Measurements from ENCODE around the gene NOLC1.

NOLC1 gene

GRCh38 chr10:102151774-102152544, at the start of gene NOLC1:
Gene NOLC1, plus strand, starts transcription at chr10:102152389. Its CDS starts 22 bp downstream, at chr10:102152411.
- peak; percentile 89 to 96 for DNase-seq

- DNase-seq = no peak
Measured at GRCh38 chr10:102102421-102102820, 49.8 kb upstream of the NOLC1 start.

GRCh38 chr10:102106998-102107397, 45.2 kb upstream of the NOLC1 start:
- DNase-seq = no peak

GRCh38 chr10:102109166-102110116, 42.7 kb upstream of the NOLC1 start:
- DNase-seq = no peak

GRCh38 chr10:102111276-102111675, 40.9 kb upstream of the NOLC1 start:
- DNase-seq = no peak

GRCh38 chr10:102112210-102112817, 39.9 kb upstream of the NOLC1 start:
- DNase-seq = no peak

GRCh38 chr10:102113261-102113955, 38.8 kb upstream of the NOLC1 start:
- DNase-seq = no peak

GRCh38 chr10:102113956-102114857, 38.0 kb upstream of the NOLC1 start:
- DNase-seq = no peak

GRCh38 chr10:102114861-102115618, 37.1 kb upstream of the NOLC1 start:
- DNase-seq = peak; percentile 78 to 91

GRCh38 chr10:102115775-102116174, 36.4 kb upstream of the NOLC1 start:
- DNase-seq = no peak

GRCh38 chr10:102116656-102117055, 35.5 kb upstream of the NOLC1 start:
- no peak for DNase-seq

GRCh38 chr10:102117391-102118159, 34.6 kb upstream of the NOLC1 start:
- DNase-seq = peak; percentile 42 to 61

- peak in 1 of 2 experiments; percentile 40 for DNase-seq
Measured at GRCh38 chr10:102118867-102119266, 33.3 kb upstream of the NOLC1 start.

GRCh38 chr10:102119417-102120141, 32.6 kb upstream of the NOLC1 start:
- peak in 1 of 2 experiments; percentile 49 for DNase-seq

- DNase-seq = peak; percentile 53 to 72
Measured at GRCh38 chr10:102120142-102120990, 31.8 kb upstream of the NOLC1 start, which contains the start of gene LDB1. Gene LDB1, minus strand, starts transcription at chr10:102120368. Its CDS starts 258 bp downstream, at chr10:102120110.

- no peak for DNase-seq
Measured at GRCh38 chr10:102120991-102121738, 31.0 kb upstream of the NOLC1 start.

GRCh38 chr10:102121739-102122372, 30.3 kb upstream of the NOLC1 start:
- DNase-seq = no peak

All from NCI-H526 (cell line).